Measurements from ENCODE around the gene BHLHA15. TPM values are rescaled to one million over a fixed set of nuclear protein-coding genes. Genes with fewer than 3 reads are reported as not detected.

BHLHA15 gene
- polyA plus RNA-seq, 1 experiment: not detected

GRCh38 chr7:98202367-98203195, 8.7 kb upstream of the BHLHA15 start:
- DNase-seq (ENCODE audit: low read depth, low spot score): no peak
- ChIA-PET CTCF (interaction anchor here (0.7 kb wide), 1 partner anchor 271 kb away, joined by 3 read pairs; no protein-coding TSS in a partner anchor), POLR2A (no interaction called here)
- no peak for TF ChIP-seq CTCF (IDR thresholded peaks at IDR 0.05; ENCODE audit: low read depth, low read length)
- H3K27me3 ChIP-seq (ENCODE audit: control insufficient read depth, insufficient read depth, low read length): no peaks in the 10 kb centered on the region
- no peak overlapping the region for H3K4me3 ChIP-seq (ENCODE audit: low read depth, low read length)
- peaks cover 6% of the 10 kb centered on the region for H3K9me3 ChIP-seq (ENCODE audit: control insufficient read depth, insufficient read depth, low read length)
- H3K27ac ChIP-seq (ENCODE audit: low read depth, low read length): no peak overlapping the region

DNA sequence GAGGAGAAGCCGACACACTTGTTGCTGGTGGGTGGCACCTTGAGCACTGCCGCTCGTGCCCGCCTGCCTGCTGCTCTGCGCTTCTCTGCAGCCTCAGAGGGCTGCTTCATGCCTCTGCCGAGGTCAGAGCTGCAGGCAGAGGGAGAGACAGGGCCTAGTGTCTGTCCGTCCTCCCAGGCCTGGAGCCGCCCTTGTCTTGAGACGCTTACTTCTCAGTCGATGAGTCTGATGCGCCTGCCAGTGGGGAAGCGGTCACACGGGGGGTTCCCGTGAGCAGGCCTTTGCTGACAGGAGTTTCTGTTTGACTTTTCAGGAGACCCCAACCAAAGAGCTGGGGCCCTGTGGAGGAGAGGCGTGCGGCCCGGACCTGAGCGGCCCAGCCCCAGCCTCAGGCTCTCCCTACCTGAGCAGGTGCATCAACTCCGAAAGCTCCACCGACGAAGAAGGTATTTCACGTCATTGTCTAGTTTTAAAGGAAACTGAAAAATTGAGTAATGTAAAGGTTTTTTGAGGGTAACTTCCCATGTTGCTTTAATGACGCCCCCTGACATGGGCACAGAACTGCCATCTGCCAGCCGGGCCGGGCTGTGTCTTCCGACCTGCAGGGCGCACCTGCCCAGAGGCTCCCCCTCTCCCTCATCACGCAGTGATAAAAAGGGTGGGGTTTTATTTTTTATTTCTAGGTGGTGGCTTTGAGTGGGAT, 7.8 kb upstream of the BHLHA15 start:
- H3K9me3 ChIP-seq (ENCODE audit: control insufficient read depth, insufficient read depth, low read length): peaks cover 2% of the 10 kb centered on the region
- H3K4me3 ChIP-seq (ENCODE audit: low read depth, low read length): no peak overlapping the region
- CTCF ChIA-PET: no interaction called here
- POLR2A ChIA-PET: no interaction called here
- no peak for TF ChIP-seq CTCF (IDR thresholded peaks at IDR 0.05; ENCODE audit: low read depth, low read length)
- H3K27me3 ChIP-seq (ENCODE audit: control insufficient read depth, insufficient read depth, low read length): no peaks in the 10 kb centered on the region
- H3K27ac ChIP-seq (ENCODE audit: low read depth, low read length): no peak overlapping the region
- no peak for DNase-seq (ENCODE audit: low read depth, low spot score)

GRCh38 chr7:98203964-98204605, 7.2 kb upstream of the BHLHA15 start:
- no peak for DNase-seq (ENCODE audit: low read depth, low spot score)
- no peak for TF ChIP-seq CTCF (IDR thresholded peaks at IDR 0.05; ENCODE audit: low read depth, low read length)
- Histone ChIP-seq H3K4me3 (ENCODE audit: low read depth, low read length) (no peak overlapping the region), H3K27ac (ENCODE audit: low read depth, low read length) (no peak overlapping the region), H3K9me3 (ENCODE audit: control insufficient read depth, insufficient read depth, low read length) (no peaks in the 10 kb centered on the region), H3K27me3 (ENCODE audit: control insufficient read depth, insufficient read depth, low read length) (no peaks in the 10 kb centered on the region)
- POLR2A ChIA-PET: interaction anchor here (0.6 kb wide), 1 partner anchor 12 kb away, joined by 10 read pairs; no protein-coding TSS in a partner anchor
- CTCF ChIA-PET: no interaction called here

GRCh38 chr7:98204670-98205069, 6.6 kb upstream of the BHLHA15 start:
- POLR2A ChIA-PET: no interaction called here
- Histone ChIP-seq H3K4me3 (ENCODE audit: low read depth, low read length) (no peak overlapping the region), H3K27me3 (ENCODE audit: control insufficient read depth, insufficient read depth, low read length) (no peaks in the 10 kb centered on the region), H3K27ac (ENCODE audit: low read depth, low read length) (no peak overlapping the region), H3K9me3 (ENCODE audit: control insufficient read depth, insufficient read depth, low read length) (no peaks in the 10 kb centered on the region)
- no peak for TF ChIP-seq CTCF (IDR thresholded peaks at IDR 0.05; ENCODE audit: low read depth, low read length)
- CTCF ChIA-PET: no interaction called here
- DNase-seq (ENCODE audit: low read depth, low spot score): no peak

Measured in AG04450 (cell line).